ENCODE results near the gene HSD17B1. TPM values are rescaled to one million over a fixed set of nuclear protein-coding genes. Genes with fewer than 3 reads are reported as not detected.

The HSD17B1 gene
- total and polyA plus RNA-seq, 2 of the 13 experiments (the other 11 are each of a cell fraction or from before 2014, with no cell fraction given), result 0.54 to 0.93 TPM

GRCh38 chr17:42562388-42563142 is 9.8 kb downstream of the HSD17B1 start (continued):
- TF ChIP-seq RNF2 (conservative IDR thresholded peaks at IDR 0.05; ENCODE audit: low read depth), result peak; percentile 97
- no peak for TF ChIP-seq LRRFIP1 (CRISPR knock-in tag; conservative IDR thresholded peaks at IDR 0.05)
- TF ChIP-seq SRY (CRISPR knock-in tag; IDR thresholded peaks at IDR 0.05), result peak; percentile 73
- peak; percentile 17; the same call in 1 of the 2 replicates for TF ChIP-seq CBX5 (CRISPR knock-in tag; IDR thresholded peaks at IDR 0.05; ENCODE audit: borderline replicate concordance)
- TF ChIP-seq ZNF879 (CRISPR knock-in tag; IDR thresholded peaks at IDR 0.05), result peak; percentile 88
- no peak for TF ChIP-seq SNAPC2 (CRISPR knock-in tag; IDR thresholded peaks at IDR 0.05)
- TF ChIP-seq NONO (IDR thresholded peaks at IDR 0.05), result no peak
- peak; percentile 20; the same call in 1 of the 2 replicates for TF ChIP-seq NONO (CRISPR knock-in tag; conservative IDR thresholded peaks at IDR 0.05)
- no peak for TF ChIP-seq MIXL1 (CRISPR knock-in tag; IDR thresholded peaks at IDR 0.05)
- TF ChIP-seq NR2F1 (CRISPR knock-in tag; IDR thresholded peaks at IDR 0.05), result peak in 1 of 2 experiments; percentile 36; a peak in 1 of 4 replicates
- no peak; the same call in 1 of the 2 replicates for TF ChIP-seq SMAD9 (CRISPR knock-in tag; IDR thresholded peaks at IDR 0.05)
- 0 out of 2 replicates have a peak, but pooled peaks have one; percentile 11 for TF ChIP-seq IRF1 (CRISPR knock-in tag; IDR thresholded peaks at IDR 0.05; ENCODE audit: low read depth)
- peak; percentile 25 for TF ChIP-seq HBP1 (CRISPR knock-in tag; IDR thresholded peaks at IDR 0.05; ENCODE audit: low read depth)
- TF ChIP-seq HMGXB4 (CRISPR knock-in tag; IDR thresholded peaks at IDR 0.05; ENCODE audit: borderline replicate concordance in 1 of 2, low read depth in 1 of 2), result peak; percentile 69 to 87; a peak in 3 of 4 replicates
- TF ChIP-seq RBFOX2 (IDR thresholded peaks at IDR 0.05; ENCODE audit: low read depth, low read length), result peak; percentile 95
- peak; percentile 84; the same call in 1 of the 2 replicates for TF ChIP-seq CREBL2 (CRISPR knock-in tag; IDR thresholded peaks at IDR 0.05; ENCODE audit: borderline replicate concordance)
- no peak for TF ChIP-seq NR2F2 (IDR thresholded peaks at IDR 0.05; ENCODE audit: borderline replicate concordance, low read depth)
